Neural crest cell (in vitro differentiated cells): Measurements from ENCODE around the gene COL15A1. TPM values are rescaled to one million over a fixed set of nuclear protein-coding genes. Genes with fewer than 3 reads are reported as not detected.

Experiments
- DNase-seq: peaks from one replicate; pipeline ENCODE4 v3.0.0; 2021; ENCODE audit warnings: low read depth, mixed read lengths, low spot score
- H3K27ac Mint-ChIP-seq: one replicate; pipeline ENCODE4 v1.8.0; 2021; ENCODE audit warnings: mild to moderate bottlenecking, mixed read lengths; ENCODE audit not compliant: unreplicated experiment
- H3K27me3 Mint-ChIP-seq: 2 replicates; pipeline ENCODE4 v1.8.0; 2021; ENCODE audit warnings: low read depth, mild to moderate bottlenecking, mixed read lengths
- H3K36me3 Mint-ChIP-seq: 2 replicates; pipeline ENCODE4 v1.8.0; 2021; ENCODE audit warnings: low read depth, mild to moderate bottlenecking, mixed read lengths
- H3K4me1 Mint-ChIP-seq: 2 replicates; pipeline ENCODE4 v1.8.0; 2021; ENCODE audit warnings: mixed read lengths
- H3K4me3 Mint-ChIP-seq: one replicate; pipeline ENCODE4 v1.8.0; 2021; ENCODE audit warnings: mild to moderate bottlenecking, mixed read lengths
- H3K9me3 Mint-ChIP-seq: 2 replicates; pipeline ENCODE4 v1.8.0; 2021; ENCODE audit warnings: mixed read lengths
- CTCF ChIP-seq: fragments of 200-600 bp; sonication (generic); conservative IDR thresholded peaks from 2 replicates; pipeline ENCODE4 v1.5.0; 2021; ENCODE audit warnings: antibody characterized with exemption, mild to moderate bottlenecking
- total RNA-seq: library from RNA; stranded (reverse); gene quantifications from 2 replicates; pipeline ENCODE4 v1.2.1, GENCODE V29; 2021

COL15A1 gene
- total RNA-seq, 1 donor from 2014 or later: 0.33 TPM

- Mint-ChIP-seq H3K27ac (peak overlapping the region; percentile 54), H3K4me1 (peaks cover 53% of the 10 kb centered on the region), H3K36me3 (no peaks in the 10 kb centered on the region), H3K4me3 (peak overlapping the region; percentile 91), H3K27me3 (peaks cover 17% of the 10 kb centered on the region), H3K9me3 (no peaks in the 10 kb centered on the region)
- TF ChIP-seq CTCF: no peak
- DNase-seq: no peak
Observed at GRCh38 chr9:99106044-99106375, 162.3 kb downstream of the COL15A1 start.

GRCh38 chr9:99107421-99107820, 163.7 kb downstream of the COL15A1 start:
- no peak for TF ChIP-seq CTCF
- no peak overlapping the region for H3K27ac Mint-ChIP-seq
- H3K9me3 Mint-ChIP-seq: no peaks in the 10 kb centered on the region
- no peaks in the 10 kb centered on the region for H3K36me3 Mint-ChIP-seq
- DNase-seq: no peak
- H3K4me3 Mint-ChIP-seq: peak overlapping the region; percentile 61
- H3K27me3 Mint-ChIP-seq: peaks cover 17% of the 10 kb centered on the region
- H3K4me1 Mint-ChIP-seq: peaks cover 60% of the 10 kb centered on the region

GRCh38 chr9:99108131-99108530, 164.4 kb downstream of the COL15A1 start:
- Mint-ChIP-seq H3K9me3 (no peaks in the 10 kb centered on the region), H3K36me3 (no peaks in the 10 kb centered on the region), H3K4me1 (peaks cover 67% of the 10 kb centered on the region)

GRCh38 chr9:99109522-99109921, 165.8 kb downstream of the COL15A1 start:
- peaks cover under 1% of the 10 kb centered on the region for H3K27me3 Mint-ChIP-seq
- TF ChIP-seq CTCF: no peak
- no peaks in the 10 kb centered on the region for H3K9me3 Mint-ChIP-seq
- peaks cover 63% of the 10 kb centered on the region for H3K4me1 Mint-ChIP-seq
- no peak overlapping the region for H3K27ac Mint-ChIP-seq
- peak overlapping the region; percentile 16 for H3K4me3 Mint-ChIP-seq
- no peaks in the 10 kb centered on the region for H3K36me3 Mint-ChIP-seq
- no peak for DNase-seq

More at GRCh38 chr9:99108131-99108530, 164.4 kb downstream of the COL15A1 start:
- Mint-ChIP-seq H3K4me3 (no peak overlapping the region), H3K27me3 (peaks cover 14% of the 10 kb centered on the region), H3K27ac (no peak overlapping the region)
- DNase-seq: no peak
- no peak for TF ChIP-seq CTCF

GRCh38 chr9:99112750-99113413, 169.2 kb downstream of the COL15A1 start:
- no peak overlapping the region for H3K4me3 Mint-ChIP-seq
- H3K36me3 Mint-ChIP-seq: no peaks in the 10 kb centered on the region
- no peak for TF ChIP-seq CTCF
- DNase-seq: no peak
- H3K27me3 Mint-ChIP-seq: no peaks in the 10 kb centered on the region
- H3K27ac Mint-ChIP-seq: no peak overlapping the region
- H3K9me3 Mint-ChIP-seq: no peaks in the 10 kb centered on the region
- H3K4me1 Mint-ChIP-seq: peaks cover 49% of the 10 kb centered on the region
